Osteoblast (primary cell): Measurements from ENCODE around the gene RHBDD1. TPM values are rescaled to one million over a fixed set of nuclear protein-coding genes. Genes with fewer than 3 reads are reported as not detected.

Experiments
- DNase-seq: peaks from one replicate; pipeline ENCODE4 v3.0.0; 2011; ENCODE audit warnings: low spot score, mixed read lengths; ENCODE audit not compliant: insufficient read length; ENCODE audit errors: missing footprints
- H2AFZ ChIP-seq: 2 replicates; pipeline ENCODE4 v1.6.0; 2011; ENCODE audit warnings: mild to moderate bottlenecking, low read length
- H3K27ac ChIP-seq: 2 replicates; pipeline ENCODE4 v1.5.1; 2011; ENCODE audit warnings: mild to moderate bottlenecking, low read depth, low read length, moderate library complexity
- H3K27me3 ChIP-seq: 2 replicates; pipeline ENCODE4 v1.6.0; 2012; ENCODE audit warnings: mild to moderate bottlenecking, control low read depth, inconsistent platforms, low read length, moderate library complexity; ENCODE audit not compliant: insufficient read depth
- H3K36me3 ChIP-seq: 2 replicates; pipeline ENCODE4 v1.5.1; 2011; ENCODE audit warnings: mild to moderate bottlenecking, low read length, control low read depth, moderate library complexity; ENCODE audit not compliant: insufficient read depth
- H3K4me1 ChIP-seq: 2 replicates; pipeline ENCODE4 v1.5.1; 2011; ENCODE audit warnings: mild to moderate bottlenecking, low read length, control low read depth, moderate library complexity; ENCODE audit not compliant: insufficient read depth
- H3K4me2 ChIP-seq: 2 replicates; pipeline ENCODE4 v1.6.0; 2011; ENCODE audit warnings: mild to moderate bottlenecking, low read length; ENCODE audit not compliant: insufficient read depth
- H3K4me3 ChIP-seq: fragments of 200-600 bp; sonication (generic); 3 replicates; pipeline ENCODE4 v1.5.1; 2012; ENCODE audit warnings: mild to moderate bottlenecking, low read length, inconsistent platforms; ENCODE audit not compliant: insufficient read depth
- H3K79me2 ChIP-seq: 2 replicates; pipeline ENCODE4 v1.6.0; 2012; ENCODE audit warnings: mild to moderate bottlenecking, low read length, control low read depth, inconsistent platforms; ENCODE audit not compliant: insufficient read depth
- H3K9me3 ChIP-seq: 2 replicates; pipeline ENCODE4 v1.5.1; 2011; ENCODE audit warnings: low read depth, low read length, control low read depth
- H4K20me1 ChIP-seq: 2 replicates; pipeline ENCODE4 v1.6.0; 2012; ENCODE audit warnings: mild to moderate bottlenecking, low read length, control low read depth; ENCODE audit not compliant: insufficient read depth
- total RNA-seq: library from RNA; depleted of rRNA; stranded (reverse); fragments of >200 nt; gene quantifications from 2 replicates; pipeline ENCODE4 v1.2.3, GENCODE V29; 2012
- TF ChIP-seq, protein P1 (sequence below): IDR thresholded peaks from 2 replicates; pipeline ENCODE4 v1.5.1; 2011; ENCODE audit warnings: mild to moderate bottlenecking, low read depth, low read length, moderate library complexity; ENCODE audit errors: extremely low read depth

The RHBDD1 gene
- total RNA-seq, 1 donor: 25.3 TPM

DNA sequence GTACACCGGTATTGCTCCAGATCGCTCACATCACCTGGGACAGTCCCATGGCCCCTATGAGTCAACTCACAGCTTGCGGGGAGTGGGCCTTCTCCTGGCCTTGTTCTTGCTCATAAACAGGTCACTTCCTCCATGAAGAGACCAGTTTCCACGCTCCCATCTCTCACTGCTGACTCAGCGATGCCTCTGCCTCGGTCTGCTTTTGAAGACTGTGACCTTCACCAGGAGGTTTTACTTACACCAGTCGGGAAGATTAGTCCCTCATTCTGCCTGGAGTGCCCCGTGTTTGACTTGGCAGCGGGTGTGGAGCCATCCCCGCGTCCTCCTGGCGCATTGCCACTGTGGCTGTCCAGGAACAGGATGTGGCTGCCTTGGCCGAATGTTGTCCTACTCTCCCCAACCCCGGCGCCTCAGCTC, 159.8 kb downstream of the RHBDD1 start:
- DNase-seq: peak; percentile 80
- H3K4me2 ChIP-seq: peak overlapping the region; percentile 59
- peak overlapping the region; percentile 38 for H3K27ac ChIP-seq
- no peaks in the 10 kb centered on the region for H3K36me3 ChIP-seq
- no peak overlapping the region for H2AFZ ChIP-seq
- H3K4me3 ChIP-seq: peak overlapping the region; percentile 1
- TF ChIP-seq, protein P1, sequence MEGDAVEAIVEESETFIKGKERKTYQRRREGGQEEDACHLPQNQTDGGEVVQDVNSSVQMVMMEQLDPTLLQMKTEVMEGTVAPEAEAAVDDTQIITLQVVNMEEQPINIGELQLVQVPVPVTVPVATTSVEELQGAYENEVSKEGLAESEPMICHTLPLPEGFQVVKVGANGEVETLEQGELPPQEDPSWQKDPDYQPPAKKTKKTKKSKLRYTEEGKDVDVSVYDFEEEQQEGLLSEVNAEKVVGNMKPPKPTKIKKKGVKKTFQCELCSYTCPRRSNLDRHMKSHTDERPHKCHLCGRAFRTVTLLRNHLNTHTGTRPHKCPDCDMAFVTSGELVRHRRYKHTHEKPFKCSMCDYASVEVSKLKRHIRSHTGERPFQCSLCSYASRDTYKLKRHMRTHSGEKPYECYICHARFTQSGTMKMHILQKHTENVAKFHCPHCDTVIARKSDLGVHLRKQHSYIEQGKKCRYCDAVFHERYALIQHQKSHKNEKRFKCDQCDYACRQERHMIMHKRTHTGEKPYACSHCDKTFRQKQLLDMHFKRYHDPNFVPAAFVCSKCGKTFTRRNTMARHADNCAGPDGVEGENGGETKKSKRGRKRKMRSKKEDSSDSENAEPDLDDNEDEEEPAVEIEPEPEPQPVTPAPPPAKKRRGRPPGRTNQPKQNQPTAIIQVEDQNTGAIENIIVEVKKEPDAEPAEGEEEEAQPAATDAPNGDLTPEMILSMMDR: no peak
- H3K4me1 ChIP-seq: peaks cover 19% of the 10 kb centered on the region
- H3K27me3 ChIP-seq: no peaks in the 10 kb centered on the region
- H4K20me1 ChIP-seq: no peaks in the 10 kb centered on the region
- no peaks in the 10 kb centered on the region for H3K79me2 ChIP-seq
- no peaks in the 10 kb centered on the region for H3K9me3 ChIP-seq

DNA sequence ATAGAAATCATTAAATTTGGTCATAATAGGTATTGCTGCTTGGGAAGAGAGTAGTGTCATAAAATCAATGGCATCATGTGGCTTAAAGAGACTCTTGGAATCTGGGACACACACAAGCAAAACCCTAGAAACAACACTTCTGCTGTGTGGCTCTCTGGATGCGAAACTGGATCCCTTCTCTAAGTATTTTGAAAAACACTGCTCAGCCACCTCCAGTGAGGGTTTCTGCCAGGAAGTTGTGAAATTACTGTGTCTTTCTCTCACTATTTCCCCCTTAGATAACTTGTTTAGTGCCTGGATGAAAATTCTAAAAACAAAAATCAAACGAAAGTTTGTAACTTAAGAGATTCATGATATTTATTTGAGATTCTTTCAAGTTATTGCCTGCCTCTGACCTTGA, 163.8 kb downstream of the RHBDD1 start:
- Histone ChIP-seq H3K9me3 (no peaks in the 10 kb centered on the region), H4K20me1 (no peaks in the 10 kb centered on the region), H3K36me3 (no peaks in the 10 kb centered on the region), H3K79me2 (no peaks in the 10 kb centered on the region), H2AFZ (no peak overlapping the region), H3K4me1 (peaks cover 16% of the 10 kb centered on the region), H3K4me3 (no peak overlapping the region), H3K4me2 (no peak overlapping the region), H3K27me3 (no peaks in the 10 kb centered on the region), H3K27ac (no peak overlapping the region)
- DNase-seq: no peak
- TF ChIP-seq, protein P1: no peak

DNA sequence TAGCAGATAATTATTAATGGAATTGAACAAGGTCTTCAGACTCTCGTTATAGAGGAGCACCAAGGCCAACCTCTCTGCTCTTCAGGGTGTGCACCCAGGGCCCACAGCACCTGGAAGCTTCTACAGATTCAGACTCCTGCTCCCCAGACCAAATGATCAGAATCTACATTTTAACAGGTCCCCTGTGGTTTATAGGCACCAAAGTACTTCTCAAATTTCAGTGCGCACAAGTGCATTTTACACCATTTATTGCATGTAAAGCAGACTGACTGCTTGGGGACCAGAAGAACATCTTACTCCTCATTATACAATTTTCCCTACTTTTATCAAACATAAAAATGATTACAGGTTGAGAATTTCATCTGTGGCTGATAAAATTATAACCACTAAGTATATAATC, 164.3 kb downstream of the RHBDD1 start:
- Histone ChIP-seq H3K36me3 (no peaks in the 10 kb centered on the region), H4K20me1 (no peaks in the 10 kb centered on the region), H3K4me1 (peaks cover 12% of the 10 kb centered on the region), H3K4me2 (no peak overlapping the region), H3K4me3 (no peak overlapping the region), H3K9me3 (no peaks in the 10 kb centered on the region), H2AFZ (no peak overlapping the region), H3K79me2 (no peaks in the 10 kb centered on the region), H3K27me3 (no peaks in the 10 kb centered on the region), H3K27ac (no peak overlapping the region)
- TF ChIP-seq, protein P1: no peak
- DNase-seq: no peak

DNA sequence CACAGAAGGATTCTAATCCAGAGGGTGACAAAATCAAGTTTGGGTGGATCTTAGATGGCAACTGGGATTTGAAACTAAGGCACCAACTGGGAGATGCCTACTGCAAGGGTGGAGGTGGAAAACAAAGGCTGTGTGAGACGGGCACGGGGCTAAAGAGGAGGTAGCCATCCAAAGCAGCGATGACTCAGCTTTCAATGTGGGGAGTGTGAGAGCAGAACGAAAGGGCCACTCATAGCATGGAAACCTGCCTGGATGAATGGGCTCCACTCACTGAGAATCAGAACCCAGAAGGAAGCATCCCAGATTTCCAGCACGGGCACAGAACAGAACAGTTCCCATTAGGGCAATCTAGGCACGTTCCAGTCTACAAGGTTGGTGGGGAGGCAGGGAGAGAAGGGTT, 168.6 kb downstream of the RHBDD1 start:
- DNase-seq: no peak
- H3K4me1 ChIP-seq: no peaks in the 10 kb centered on the region
- H3K4me3 ChIP-seq: no peak overlapping the region
- H3K79me2 ChIP-seq: no peaks in the 10 kb centered on the region
- no peak overlapping the region for H2AFZ ChIP-seq
- no peaks in the 10 kb centered on the region for H3K36me3 ChIP-seq
- no peaks in the 10 kb centered on the region for H3K9me3 ChIP-seq
- TF ChIP-seq, protein P1: no peak
- H3K4me2 ChIP-seq: no peak overlapping the region
- no peaks in the 10 kb centered on the region for H4K20me1 ChIP-seq
- H3K27me3 ChIP-seq: no peaks in the 10 kb centered on the region
- H3K27ac ChIP-seq: no peak overlapping the region
